Breast epithelium (tissue), 3 donors: ENCODE data around the gene NFATC4.

Experiments
- CTCF ChIP-seq, 3 donors: fragments of 450-650 bp; IDR thresholded peaks; one replicate each; pipeline ENCODE4 v1.5.1; 2016 to 2017; ENCODE audit warnings: antibody characterized with exemption in 3 of 3, mild to moderate bottlenecking in 3 of 3, moderate library complexity in 3 of 3
- POLR2A ChIP-seq: fragments of 450-650 bp; IDR thresholded peaks from one replicate; pipeline ENCODE4 v1.6.1; 2016; ENCODE audit warnings: antibody characterized with exemption, mild to moderate bottlenecking, moderate library complexity

GRCh38 chr14:24381363-24382063 is 13.5 kb downstream of the NFATC4 start:
- TF ChIP-seq CTCF (IDR thresholded peaks at IDR 0.05), result no peak
- no peak for TF ChIP-seq POLR2A
